ENCODE results near the gene TNS1. TPM values are rescaled to one million over a fixed set of nuclear protein-coding genes. Genes with fewer than 3 reads are reported as not detected.

The TNS1 gene
- total and polyA plus RNA-seq, 2 donors = 8.3 to 21.3 TPM

Other genes with a start within 250 kb of the TNS1 start
- gene RUFY4, start 66.3 kb upstream of the TNS1 start, total RNA-seq = 2.6 TPM
- 5.4 TPM for gene RUFY4, start 66.3 kb upstream of the TNS1 start, polyA plus RNA-seq
- 0.38 TPM for gene CXCR2, start 123.0 kb upstream of the TNS1 start, total RNA-seq
- gene CXCR2, start 123.0 kb upstream of the TNS1 start, polyA plus RNA-seq = 0.57 TPM
- gene CXCR1, start 164.0 kb upstream of the TNS1 start, total RNA-seq = 0.24 TPM
- gene CXCR1, start 164.0 kb upstream of the TNS1 start, polyA plus RNA-seq = 0.37 TPM
- 368 TPM for gene ARPC2, start 214.2 kb upstream of the TNS1 start, total RNA-seq
- gene ARPC2, start 214.2 kb upstream of the TNS1 start, polyA plus RNA-seq = 292 TPM

All from thymus (tissue), 2 donors.